Measurements from ENCODE around the gene LIF.

The LIF gene

GRCh38 chr22:30248484-30248883, 1.9 kb upstream of the LIF start:
- Histone ChIP-seq H3K27me3 (peaks cover 8% of the 10 kb centered on the region; the same call in 1 of the 2 replicates), H3K36me3 (no peaks in the 10 kb centered on the region), H3K9me3 (no peaks in the 10 kb centered on the region), H3K4me1 (peaks cover 17% of the 10 kb centered on the region), H3K4me3 (ENCODE audit: low read depth, low read length) (no peak overlapping the region)
- no peak for DNase-seq
- TF ChIP-seq CTCF (IDR thresholded peaks at IDR 0.05; ENCODE audit: low read depth, low read length) = no peak

- TF ChIP-seq CTCF (IDR thresholded peaks at IDR 0.05; ENCODE audit: low read depth, low read length) = no peak
- Histone ChIP-seq H3K9me3 (no peaks in the 10 kb centered on the region), H3K36me3 (no peaks in the 10 kb centered on the region), H3K27me3 (peaks cover 8% of the 10 kb centered on the region; the same call in 1 of the 2 replicates), H3K4me1 (peaks cover 15% of the 10 kb centered on the region), H3K4me3 (ENCODE audit: low read depth, low read length) (no peak overlapping the region)
- no peak for DNase-seq
These were observed 1.4 kb upstream of the LIF start for GRCh38 chr22:30247974-30248373.

GRCh38 chr22:30247561-30247960, 1.0 kb upstream of the LIF start:
- no peak for TF ChIP-seq CTCF (IDR thresholded peaks at IDR 0.05; ENCODE audit: low read depth, low read length)
- Histone ChIP-seq H3K9me3 (no peaks in the 10 kb centered on the region), H3K4me3 (ENCODE audit: low read depth, low read length) (no peak overlapping the region), H3K27me3 (peaks cover 8% of the 10 kb centered on the region; the same call in 1 of the 2 replicates), H3K4me1 (peaks cover 11% of the 10 kb centered on the region), H3K36me3 (no peaks in the 10 kb centered on the region)
- no peak for DNase-seq

- DNase-seq = no peak
- peaks cover 8% of the 10 kb centered on the region; the same call in 1 of the 2 replicates for H3K27me3 ChIP-seq
- TF ChIP-seq CTCF (IDR thresholded peaks at IDR 0.05; ENCODE audit: low read depth, low read length) = no peak
- H3K9me3 ChIP-seq = no peaks in the 10 kb centered on the region
- peak overlapping the region; percentile 58 for H3K4me3 ChIP-seq (ENCODE audit: low read depth, low read length)
- H3K36me3 ChIP-seq = no peaks in the 10 kb centered on the region
- H3K4me1 ChIP-seq = peaks cover 4% of the 10 kb centered on the region
These were observed 336 bp upstream of the LIF start for GRCh38 chr22:30246814-30247376.

- H3K9me3 ChIP-seq = no peaks in the 10 kb centered on the region
- H3K4me3 ChIP-seq (ENCODE audit: low read depth, low read length) = peak overlapping the region; percentile 58
- H3K4me1 ChIP-seq = no peaks in the 10 kb centered on the region; the same call in 1 of the 2 replicates
- no peak for TF ChIP-seq CTCF (IDR thresholded peaks at IDR 0.05; ENCODE audit: low read depth, low read length)
- no peak for DNase-seq
- H3K36me3 ChIP-seq = no peaks in the 10 kb centered on the region
- peaks cover 8% of the 10 kb centered on the region; the same call in 1 of the 2 replicates for H3K27me3 ChIP-seq
These were observed 1.2 kb downstream of the LIF start for GRCh38 chr22:30245181-30245984.

GRCh38 chr22:30244641-30245040, 1.9 kb downstream of the LIF start:
- H3K4me3 ChIP-seq (ENCODE audit: low read depth, low read length) = no peak overlapping the region
- peaks cover 8% of the 10 kb centered on the region; the same call in 1 of the 2 replicates for H3K27me3 ChIP-seq
- H3K9me3 ChIP-seq = no peaks in the 10 kb centered on the region
- no peak for TF ChIP-seq CTCF (IDR thresholded peaks at IDR 0.05; ENCODE audit: low read depth, low read length)
- H3K4me1 ChIP-seq = no peaks in the 10 kb centered on the region; the same call in 1 of the 2 replicates
- no peak for DNase-seq
- H3K36me3 ChIP-seq = no peaks in the 10 kb centered on the region
